AG09309 (cell line): Measurements from ENCODE around the gene TCF3.

Experiments used
- DNase-seq: peaks from one replicate; pipeline ENCODE4 v3.0.0-alpha.2; 2010; ENCODE audit warnings: low read depth
- H3K4me3 ChIP-seq: 2 replicates; pipeline ENCODE4 v1.5.1; 2011; ENCODE audit warnings: mild to moderate bottlenecking, low read depth, low read length, moderate library complexity; ENCODE audit not compliant: control insufficient read depth
- CTCF ChIP-seq: IDR thresholded peaks from 2 replicates; pipeline ENCODE4 v1.5.1; 2011; ENCODE audit warnings: mild to moderate bottlenecking, low read depth, low read length, inconsistent platforms; ENCODE audit not compliant: insufficient read depth, control insufficient read depth; ENCODE audit errors: missing control alignments

The TCF3 gene

DNA sequence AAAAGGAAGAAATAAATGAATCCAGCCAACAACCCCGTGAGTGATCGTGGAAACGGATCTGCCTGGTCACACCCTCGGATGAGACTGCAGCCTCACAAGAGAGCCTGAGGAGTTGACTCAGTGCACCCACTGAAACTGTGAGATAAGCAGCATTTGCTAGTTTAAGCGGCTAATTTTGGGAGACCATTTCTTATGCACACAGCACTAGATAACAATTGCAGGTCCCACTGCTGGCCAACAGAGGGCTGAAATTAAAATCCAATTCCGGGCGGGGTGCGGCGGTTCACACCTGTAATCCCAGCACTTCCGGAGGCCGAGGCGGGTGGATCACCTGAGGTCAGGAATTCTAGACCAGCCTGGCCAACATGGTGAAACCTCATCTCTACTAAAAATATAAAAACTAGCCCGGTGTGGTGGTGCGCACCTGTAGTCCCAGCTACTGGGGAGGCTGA lies 50.8 kb downstream of the TCF3 start:
- DNase-seq, result no peak
- no peak overlapping the region for H3K4me3 ChIP-seq
- TF ChIP-seq CTCF, result no peak

DNA sequence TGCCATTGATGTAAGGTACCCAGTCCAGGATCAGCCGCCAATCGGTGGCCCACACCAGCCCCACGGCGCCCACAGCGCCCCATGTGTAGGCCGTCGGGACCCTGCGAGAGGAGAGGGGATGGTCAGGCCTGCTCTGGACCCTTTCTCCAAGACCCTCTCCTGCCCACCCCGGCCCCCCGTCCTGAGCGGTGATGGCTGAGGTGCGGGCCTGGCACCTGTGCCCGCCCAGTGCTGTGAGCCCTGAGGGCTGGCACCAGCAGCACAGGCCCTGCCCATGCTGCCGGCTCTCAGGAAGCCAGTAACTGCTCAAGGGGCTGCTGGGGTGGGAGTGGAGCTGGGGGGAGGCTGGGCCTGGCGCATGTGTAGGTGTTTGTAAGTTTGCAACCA lies 53.0 kb downstream of the TCF3 start:
- TF ChIP-seq CTCF, result no peak
- DNase-seq, result no peak
- H3K4me3 ChIP-seq, result no peak overlapping the region

- DNase-seq, result no peak
- no peak overlapping the region for H3K4me3 ChIP-seq
- no peak for TF ChIP-seq CTCF
Measured at GRCh38 chr19:1598777-1599459, 53.5 kb downstream of the TCF3 start.

GRCh38 chr19:1593501-1593772 lies 59.0 kb downstream of the TCF3 start:
- no peak overlapping the region for H3K4me3 ChIP-seq
- no peak for TF ChIP-seq CTCF

DNA sequence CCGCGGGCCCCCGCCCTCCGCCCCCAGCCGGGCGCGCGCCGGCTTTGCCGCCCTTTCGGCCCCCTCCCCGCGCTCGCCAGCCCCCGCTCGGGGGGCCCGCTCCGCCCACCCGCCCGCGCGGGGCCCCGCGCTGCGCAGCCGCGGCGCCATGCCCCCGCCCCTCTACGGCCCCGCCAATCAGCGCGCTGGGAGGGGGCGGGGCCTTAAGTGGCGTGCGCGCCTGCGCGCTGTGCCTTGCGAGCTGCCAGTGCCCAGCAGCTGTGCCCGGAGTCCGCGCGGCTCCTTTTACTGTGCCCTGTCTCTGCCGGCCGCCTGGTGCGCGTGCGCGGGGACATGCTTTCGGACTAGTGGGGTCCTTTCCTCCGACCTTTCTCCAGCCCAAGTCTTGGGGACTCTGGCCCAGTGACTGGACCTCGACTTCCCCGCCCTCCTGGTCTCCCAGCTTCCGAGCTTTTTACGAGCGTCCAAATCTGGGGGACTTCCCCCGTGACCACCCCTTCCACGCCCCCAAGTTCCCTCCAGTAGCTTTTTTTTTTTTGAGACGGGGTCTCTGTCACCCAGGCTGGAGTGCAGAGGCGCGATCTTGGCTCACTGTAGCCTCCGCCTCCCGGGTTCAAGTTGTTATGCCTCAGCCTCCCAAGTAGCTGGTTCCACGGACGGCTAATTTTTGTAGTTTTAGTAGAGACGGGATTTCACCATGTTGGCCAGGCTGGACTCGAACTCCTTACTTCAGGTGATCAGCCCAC lies 59.5 kb downstream of the TCF3 start, which contains the start of gene MBD3:
MBD3 (minus strand) TSS at position 111 of the 746 bp plus-strand sequence. CDS start 234 bp downstream, outside the sequence.
- DNase-seq, result peak; percentile 69
- H3K4me3 ChIP-seq, result peak within 1 kb of the TSS; percentile 88

More at GRCh38 chr19:1593501-1593772, 59.0 kb downstream of the TCF3 start:
- no peak for DNase-seq

More for the DNA sequence above, 59.5 kb downstream of the TCF3 start, which contains the start of gene MBD3:
- TF ChIP-seq CTCF, result no peak
